Right lobe of liver (tissue), 4 donors: ENCODE results near the gene AHI1.

Experiments used
- POLR2A ChIP-seq: fragments of 450-650 bp; IDR thresholded peaks from one replicate; pipeline ENCODE4 v1.6.1; 2017; ENCODE audit warnings: antibody characterized with exemption, mild to moderate bottlenecking
- TF ChIP-seq, protein P1 (sequence below), 4 donors: fragments of 200-600 bp in 3 of 4; fragments of 450-650 bp in 1 of 4; IDR thresholded peaks; one replicate each; pipeline versions ENCODE4 v1.5.1 to v1.8.0; 2016 to 2022; ENCODE audit warnings: antibody characterized with exemption in 4 of 4, mild to moderate bottlenecking in 2 of 4
- donor health status: DM: no; HTN: no; CAD: no.
- donor health status: DM: no; HTN: no; CAD: no.
- donor health status: DM: no; HTN: yes; CAD: no.

GRCh38 chr6:135411849-135412248, 85.7 kb downstream of the AHI1 start:
- TF ChIP-seq, protein P1, sequence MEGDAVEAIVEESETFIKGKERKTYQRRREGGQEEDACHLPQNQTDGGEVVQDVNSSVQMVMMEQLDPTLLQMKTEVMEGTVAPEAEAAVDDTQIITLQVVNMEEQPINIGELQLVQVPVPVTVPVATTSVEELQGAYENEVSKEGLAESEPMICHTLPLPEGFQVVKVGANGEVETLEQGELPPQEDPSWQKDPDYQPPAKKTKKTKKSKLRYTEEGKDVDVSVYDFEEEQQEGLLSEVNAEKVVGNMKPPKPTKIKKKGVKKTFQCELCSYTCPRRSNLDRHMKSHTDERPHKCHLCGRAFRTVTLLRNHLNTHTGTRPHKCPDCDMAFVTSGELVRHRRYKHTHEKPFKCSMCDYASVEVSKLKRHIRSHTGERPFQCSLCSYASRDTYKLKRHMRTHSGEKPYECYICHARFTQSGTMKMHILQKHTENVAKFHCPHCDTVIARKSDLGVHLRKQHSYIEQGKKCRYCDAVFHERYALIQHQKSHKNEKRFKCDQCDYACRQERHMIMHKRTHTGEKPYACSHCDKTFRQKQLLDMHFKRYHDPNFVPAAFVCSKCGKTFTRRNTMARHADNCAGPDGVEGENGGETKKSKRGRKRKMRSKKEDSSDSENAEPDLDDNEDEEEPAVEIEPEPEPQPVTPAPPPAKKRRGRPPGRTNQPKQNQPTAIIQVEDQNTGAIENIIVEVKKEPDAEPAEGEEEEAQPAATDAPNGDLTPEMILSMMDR (IDR thresholded peaks at IDR 0.05): no peak
- TF ChIP-seq POLR2A: no peak
